GM12801 (cell line): Measurements from ENCODE around the gene IGFBP5.

ENCODE experiments used
- TF ChIP-seq, protein P1 (sequence below): IDR thresholded peaks from one replicate; pipeline ENCODE4 v1.5.1; 2011; ENCODE audit warnings: control low read depth; ENCODE audit not compliant: insufficient read length; ENCODE audit errors: extremely low read depth

IGFBP5 gene

DNA sequence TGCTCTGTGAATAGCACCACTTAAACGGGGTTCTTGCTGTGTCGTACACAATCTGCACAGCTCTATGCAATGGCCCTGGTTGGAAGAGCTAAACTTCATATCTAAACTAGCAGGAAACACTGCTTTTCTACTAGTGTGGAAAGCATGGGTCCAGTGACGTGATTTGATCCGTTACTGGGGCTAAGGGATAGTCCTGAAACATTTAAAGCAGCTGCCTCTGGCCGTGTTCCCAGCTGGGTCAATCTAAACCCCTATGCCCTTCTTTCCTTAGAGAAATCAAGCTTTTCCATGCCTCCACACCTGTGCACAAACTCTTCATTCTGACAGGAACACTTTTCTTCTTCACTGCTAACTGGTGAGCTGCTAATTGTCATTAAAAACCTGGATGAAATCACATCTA lies 5.4 kb upstream of the IGFBP5 start:
- TF ChIP-seq, protein P1, sequence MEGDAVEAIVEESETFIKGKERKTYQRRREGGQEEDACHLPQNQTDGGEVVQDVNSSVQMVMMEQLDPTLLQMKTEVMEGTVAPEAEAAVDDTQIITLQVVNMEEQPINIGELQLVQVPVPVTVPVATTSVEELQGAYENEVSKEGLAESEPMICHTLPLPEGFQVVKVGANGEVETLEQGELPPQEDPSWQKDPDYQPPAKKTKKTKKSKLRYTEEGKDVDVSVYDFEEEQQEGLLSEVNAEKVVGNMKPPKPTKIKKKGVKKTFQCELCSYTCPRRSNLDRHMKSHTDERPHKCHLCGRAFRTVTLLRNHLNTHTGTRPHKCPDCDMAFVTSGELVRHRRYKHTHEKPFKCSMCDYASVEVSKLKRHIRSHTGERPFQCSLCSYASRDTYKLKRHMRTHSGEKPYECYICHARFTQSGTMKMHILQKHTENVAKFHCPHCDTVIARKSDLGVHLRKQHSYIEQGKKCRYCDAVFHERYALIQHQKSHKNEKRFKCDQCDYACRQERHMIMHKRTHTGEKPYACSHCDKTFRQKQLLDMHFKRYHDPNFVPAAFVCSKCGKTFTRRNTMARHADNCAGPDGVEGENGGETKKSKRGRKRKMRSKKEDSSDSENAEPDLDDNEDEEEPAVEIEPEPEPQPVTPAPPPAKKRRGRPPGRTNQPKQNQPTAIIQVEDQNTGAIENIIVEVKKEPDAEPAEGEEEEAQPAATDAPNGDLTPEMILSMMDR, result no peak

GRCh38 chr2:216700088-216700567 lies 4.8 kb upstream of the IGFBP5 start:
- TF ChIP-seq, protein P1, result no peak

DNA sequence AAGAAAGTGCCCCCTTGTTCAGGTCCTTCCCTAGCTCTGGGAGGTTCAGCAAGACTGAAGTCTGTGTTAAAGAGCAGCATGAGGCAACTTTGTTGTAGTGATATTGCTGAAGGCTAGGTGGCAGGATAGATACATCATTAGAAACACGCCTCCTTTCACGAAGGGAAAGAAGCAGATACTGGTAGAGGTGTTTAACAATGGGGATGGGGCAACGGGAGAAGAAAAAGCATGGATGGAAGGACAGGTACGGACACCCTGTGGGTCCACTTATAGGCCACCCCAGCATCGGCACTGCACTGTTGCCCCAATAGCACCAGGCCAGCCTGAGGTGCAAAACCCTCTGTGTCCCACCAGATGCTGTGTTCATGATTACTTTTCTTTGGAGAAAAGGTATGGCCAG lies 3.5 kb upstream of the IGFBP5 start:
- TF ChIP-seq, protein P1, result no peak

GRCh38 chr2:216698293-216698692 lies 2.9 kb upstream of the IGFBP5 start:
- TF ChIP-seq, protein P1, result no peak

DNA sequence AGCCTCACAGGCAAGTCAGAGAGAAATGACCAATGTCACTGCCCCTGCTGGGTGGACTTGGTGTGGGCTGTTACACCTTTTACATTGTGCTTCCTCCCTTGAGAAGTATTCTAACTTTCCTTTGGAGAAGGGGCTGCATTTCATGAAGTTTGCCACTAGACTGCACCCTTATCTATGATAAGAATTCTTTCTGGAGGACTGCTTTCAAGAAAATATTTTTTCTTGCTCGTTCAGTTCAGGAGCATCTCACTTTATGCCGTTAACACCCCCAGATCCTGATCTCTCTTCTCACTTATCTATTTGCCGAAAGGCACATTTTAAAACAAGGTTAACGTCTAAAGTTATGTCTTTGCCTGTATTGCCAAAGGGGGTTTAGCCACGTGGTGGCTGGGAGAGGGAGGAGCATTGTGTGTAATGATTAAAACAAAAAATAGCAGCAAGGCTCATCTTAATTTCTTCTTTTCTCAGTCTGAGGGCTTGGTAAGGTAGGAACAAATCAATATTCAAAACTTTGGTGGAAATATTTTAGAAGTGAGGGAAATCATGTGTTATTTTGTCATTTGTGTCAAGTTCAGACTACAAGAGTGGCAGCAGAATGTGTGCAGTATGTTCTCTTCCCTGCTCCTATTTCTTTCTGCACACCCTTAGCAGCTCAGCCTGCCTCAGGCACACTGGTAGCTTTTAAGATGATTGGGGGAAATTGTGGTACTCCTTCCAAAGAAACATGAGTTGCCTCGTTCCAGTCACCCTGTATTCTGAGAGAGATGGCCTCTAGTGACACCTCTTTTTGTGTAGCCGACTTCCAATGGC lies 1.6 kb upstream of the IGFBP5 start:
- TF ChIP-seq, protein P1, result no peak

- TF ChIP-seq, protein P1, result no peak
Measured at GRCh38 chr2:216696321-216696720, 972 bp upstream of the IGFBP5 start.

- TF ChIP-seq, protein P1, result no peak
Measured at GRCh38 chr2:216694826-216695217, 527 bp downstream of the IGFBP5 start.
